Fibroblast of mammary gland (primary cell): Measurements from ENCODE around the gene P2RY14.

Experiments
- DNase-seq: peaks from one replicate; pipeline ENCODE4 v3.0.0-alpha.2; 2010; ENCODE audit warnings: low read depth
- H3K4me3 ChIP-seq: 2 replicates; pipeline ENCODE4 v1.5.1; 2011; ENCODE audit warnings: low read depth, mild to moderate bottlenecking, low read length, moderate library complexity; ENCODE audit not compliant: control insufficient read depth
- CTCF ChIP-seq: conservative IDR thresholded peaks from 2 replicates; pipeline ENCODE4 v1.5.1; 2011; ENCODE audit warnings: low read depth, low read length, inconsistent platforms; ENCODE audit not compliant: control insufficient read depth, insufficient read depth

P2RY14 gene

GRCh38 chr3:151296226-151296625 is 17.9 kb upstream of the P2RY14 start:
- DNase-seq: no peak
- no peak for TF ChIP-seq CTCF
- no peak overlapping the region for H3K4me3 ChIP-seq

- no peak for TF ChIP-seq CTCF
- DNase-seq: no peak
- H3K4me3 ChIP-seq: no peak overlapping the region
Observed at GRCh38 chr3:151293127-151293526, 14.8 kb upstream of the P2RY14 start.

GRCh38 chr3:151290673-151291072 is 12.3 kb upstream of the P2RY14 start:
- DNase-seq: peak; percentile 60

GRCh38 chr3:151289445-151289844 is 11.1 kb upstream of the P2RY14 start:
- H3K4me3 ChIP-seq: no peak overlapping the region
- DNase-seq: no peak
- TF ChIP-seq CTCF: no peak

More at GRCh38 chr3:151290673-151291072, 12.3 kb upstream of the P2RY14 start:
- H3K4me3 ChIP-seq: no peak overlapping the region
- TF ChIP-seq CTCF: peak; percentile 62

- no peak for TF ChIP-seq CTCF
- DNase-seq: no peak
- no peak overlapping the region for H3K4me3 ChIP-seq
Observed at GRCh38 chr3:151285940-151286339, 7.6 kb upstream of the P2RY14 start.

- peak; percentile 64 for DNase-seq
- TF ChIP-seq CTCF: no peak
- no peak overlapping the region for H3K4me3 ChIP-seq
Observed at GRCh38 chr3:151283907-151284461, 5.6 kb upstream of the P2RY14 start.

GRCh38 chr3:151283387-151283786 is 5.0 kb upstream of the P2RY14 start:
- H3K4me3 ChIP-seq: no peak overlapping the region
- DNase-seq: no peak
- TF ChIP-seq CTCF: no peak
